Keratinocyte (primary cell): ENCODE measurements around the gene ICAM4. TPM values are rescaled to one million over a fixed set of nuclear protein-coding genes. Genes with fewer than 3 reads are reported as not detected.

Experiments
- DNase-seq: peaks from one replicate; pipeline ENCODE4 v3.0.0-alpha.2; 2011; ENCODE audit warnings: low read depth, missing footprints, low spot score
- FAIRE-seq: peaks from 2 replicates; lab custom pipeline; 2011; peaks lifted over from hg19 to GRCh38; lab: Jason Lieb, UNC
- H2AFZ ChIP-seq: 2 replicates; pipeline ENCODE4 v1.6.0; 2012; ENCODE audit warnings: low read length, control low read depth, inconsistent platforms; ENCODE audit not compliant: control insufficient read depth
- H3K27ac ChIP-seq: 2 replicates; pipeline ENCODE4 v1.5.1; 2011; ENCODE audit warnings: low read length; ENCODE audit not compliant: control insufficient read depth, insufficient read depth
- H3K27me3 ChIP-seq: 3 replicates; pipeline ENCODE4 v1.6.0; 2011; ENCODE audit warnings: low read length; ENCODE audit not compliant: control insufficient read depth, insufficient read depth; ENCODE audit errors: extremely low read depth
- H3K36me3 ChIP-seq, 2 experiments: 2 replicates in 1 of 2; 3 replicates in 1 of 2; pipeline ENCODE4 v1.5.1; 2011; ENCODE audit warnings: low read length in 2 of 2, mild to moderate bottlenecking in 1 of 2; ENCODE audit not compliant: control insufficient read depth in 2 of 2, insufficient read depth in 2 of 2; ENCODE audit errors: extremely low read depth in 1 of 2
- H3K4me1 ChIP-seq: 3 replicates; pipeline ENCODE4 v1.5.1; 2011; ENCODE audit warnings: low read length; ENCODE audit not compliant: control insufficient read depth, insufficient read depth; ENCODE audit errors: extremely low read depth
- H3K4me2 ChIP-seq: 3 replicates; pipeline ENCODE4 v1.6.0; 2011; ENCODE audit warnings: low read depth, low read length; ENCODE audit not compliant: control insufficient read depth, insufficient read depth; ENCODE audit errors: extremely low read depth
- H3K4me3 ChIP-seq, 3 experiments: fragments of 200-600 bp in 1 of 3; sonication (generic) in 1 of 3; 2 replicates in 2 of 3; 3 replicates in 1 of 3; pipeline ENCODE4 v1.5.1; 2011 to 2016; ENCODE audit warnings: low read length in 3 of 3, mild to moderate bottlenecking in 3 of 3, control low read depth in 2 of 3, inconsistent platforms in 1 of 3, low read depth in 1 of 3, mixed read lengths in 1 of 3, mixed run types in 1 of 3, moderate library complexity in 1 of 3; ENCODE audit not compliant: control insufficient read depth in 2 of 3, insufficient read depth in 2 of 3; ENCODE audit errors: extremely low read depth in 1 of 3
- H3K79me2 ChIP-seq: 2 replicates; pipeline ENCODE4 v1.6.0; 2012; ENCODE audit warnings: low read length; ENCODE audit not compliant: control insufficient read depth, insufficient read depth
- H3K9ac ChIP-seq: 3 replicates; pipeline ENCODE4 v1.6.0; 2011; ENCODE audit warnings: low read length; ENCODE audit not compliant: control insufficient read depth, insufficient read depth; ENCODE audit errors: extremely low read depth
- H3K9me1 ChIP-seq: 3 replicates; pipeline ENCODE4 v1.6.0; 2011; ENCODE audit warnings: low read length; ENCODE audit not compliant: control insufficient read depth, insufficient read depth; ENCODE audit errors: extremely low read depth
- H3K9me3 ChIP-seq: 2 replicates; pipeline ENCODE4 v1.5.1; 2012; ENCODE audit warnings: low read depth, low read length; ENCODE audit not compliant: control insufficient read depth
- H4K20me1 ChIP-seq: 3 replicates; pipeline ENCODE4 v1.6.0; 2011; ENCODE audit warnings: low read length; ENCODE audit not compliant: control insufficient read depth, insufficient read depth; ENCODE audit errors: extremely low read depth
- EZH2 ChIP-seq: IDR thresholded peaks from one replicate; pipeline ENCODE4 v1.6.1; 2012; ENCODE audit warnings: inconsistent platforms, mild to moderate bottlenecking, low read length, moderate library complexity
- dilution Hi-C: fragments of 300-500 bp; cut with MboI; formaldehyde crosslinking; loops from one replicate; pipeline ENCODE4 v1.7.0; 2020; ENCODE audit warnings: low sequenced_read_pairs; ENCODE audit not compliant: extremely low pct_ligation_motif_present
- polyA plus RNA-seq, 5 experiments: library from polyadenylated mRNA; depleted of rRNA in 3 of 5; stranded (reverse) in 3 of 5; stranded (forward) in 1 of 5; unstranded in 1 of 5; fragments of >200 nt; gene quantifications; 1 replicate in 1 of 5; 2 replicates in 3 of 5; 3 replicates in 1 of 5; pipeline versions ENCODE4 v1.2.1 to v1.2.3, GENCODE V29; 2011 to 2012; ENCODE audit warnings: missing spikeins in 2 of 5, low read depth in 1 of 5, low replicate concordance in 1 of 5
- TF ChIP-seq, protein P1 (sequence below), 3 experiments: IDR thresholded peaks in 1 of 3; conservative IDR thresholded peaks in 1 of 3; optimal IDR thresholded peaks in 1 of 3; 2 replicates in 2 of 3; 3 replicates in 1 of 3; pipeline versions ENCODE3 to v1.5.1; 2011; ENCODE audit warnings: low read length in 3 of 3, mild to moderate bottlenecking in 3 of 3, moderate library complexity in 2 of 3, control low read depth in 1 of 3, inconsistent platforms in 1 of 3; ENCODE audit not compliant: insufficient read depth in 2 of 3; ENCODE audit errors: extremely low read depth in 1 of 3

ICAM4 gene
- polyA plus RNA-seq, 1 donor (not counting 4 experiments of a cell fraction or from before 2014, with no cell fraction given) = 0.25 TPM

GRCh38 chr19:10246511-10246910, 40.2 kb upstream of the ICAM4 start:
- no peaks in the 10 kb centered on the region for H3K9me3 ChIP-seq
- DNase-seq (no peak), FAIRE-seq (no peak)
- H3K27me3 ChIP-seq = no peaks in the 10 kb centered on the region
- no peaks in the 10 kb centered on the region for H3K79me2 ChIP-seq
- no peak for TF ChIP-seq EZH2
- TF ChIP-seq, protein P1, sequence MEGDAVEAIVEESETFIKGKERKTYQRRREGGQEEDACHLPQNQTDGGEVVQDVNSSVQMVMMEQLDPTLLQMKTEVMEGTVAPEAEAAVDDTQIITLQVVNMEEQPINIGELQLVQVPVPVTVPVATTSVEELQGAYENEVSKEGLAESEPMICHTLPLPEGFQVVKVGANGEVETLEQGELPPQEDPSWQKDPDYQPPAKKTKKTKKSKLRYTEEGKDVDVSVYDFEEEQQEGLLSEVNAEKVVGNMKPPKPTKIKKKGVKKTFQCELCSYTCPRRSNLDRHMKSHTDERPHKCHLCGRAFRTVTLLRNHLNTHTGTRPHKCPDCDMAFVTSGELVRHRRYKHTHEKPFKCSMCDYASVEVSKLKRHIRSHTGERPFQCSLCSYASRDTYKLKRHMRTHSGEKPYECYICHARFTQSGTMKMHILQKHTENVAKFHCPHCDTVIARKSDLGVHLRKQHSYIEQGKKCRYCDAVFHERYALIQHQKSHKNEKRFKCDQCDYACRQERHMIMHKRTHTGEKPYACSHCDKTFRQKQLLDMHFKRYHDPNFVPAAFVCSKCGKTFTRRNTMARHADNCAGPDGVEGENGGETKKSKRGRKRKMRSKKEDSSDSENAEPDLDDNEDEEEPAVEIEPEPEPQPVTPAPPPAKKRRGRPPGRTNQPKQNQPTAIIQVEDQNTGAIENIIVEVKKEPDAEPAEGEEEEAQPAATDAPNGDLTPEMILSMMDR (optimal IDR thresholded peaks at IDR 0.05 in 1 of 3, IDR thresholded peaks at IDR 0.05 in 1 of 3, conservative IDR thresholded peaks at IDR 0.05 in 1 of 3; ENCODE audit: extremely low read depth in 1 of 3, insufficient read depth in 2 of 3, low read length in 3 of 3) = no peak
- H3K27ac ChIP-seq = no peak overlapping the region
- H3K9me1 ChIP-seq = no peaks in the 10 kb centered on the region
- H2AFZ ChIP-seq = no peak overlapping the region
- no peak overlapping the region for H3K4me3 ChIP-seq
- no peaks in the 10 kb centered on the region for H3K36me3 ChIP-seq
- no peak overlapping the region for H3K4me2 ChIP-seq
- no peak overlapping the region for H3K9ac ChIP-seq
- H3K4me1 ChIP-seq = peaks cover 7% of the 10 kb centered on the region
- H4K20me1 ChIP-seq = no peaks in the 10 kb centered on the region
- dilution Hi-C loops = no loop called here

- Histone ChIP-seq H3K4me2 (peak within 1 kb of the TSS; percentile 73), H3K4me1 (peaks cover 11% of the 10 kb centered on the region), H3K79me2 (peaks cover 16% of the 10 kb centered on the region), H3K36me3 (peaks cover 12 to 13% of the 10 kb centered on the region in 2 experiments), H3K27ac (peak within 1 kb of the TSS; percentile 88), H3K9me3 (no peaks in the 10 kb centered on the region), H3K9ac (peak within 1 kb of the TSS; percentile 91), H3K27me3 (no peaks in the 10 kb centered on the region), H3K4me3 (peak within 1 kb of the TSS; percentile 66 to 98 (median 74)), H4K20me1 (no peaks in the 10 kb centered on the region), H2AFZ (peak within 1 kb of the TSS; percentile 100), H3K9me1 (no peaks in the 10 kb centered on the region)
- TF ChIP-seq, protein P1 (optimal IDR thresholded peaks at IDR 0.05 in 1 of 3, IDR thresholded peaks at IDR 0.05 in 1 of 3, conservative IDR thresholded peaks at IDR 0.05 in 1 of 3; ENCODE audit: extremely low read depth in 1 of 3, insufficient read depth in 2 of 3, low read length in 3 of 3) = no peak
- TF ChIP-seq EZH2 = no peak
- dilution Hi-C loops = no loop called here
- DNase-seq (peak; percentile 93), FAIRE-seq (peak; percentile 86)
Measured at GRCh38 chr19:10251792-10252694, 34.7 kb upstream of the ICAM4 start, which contains the start of gene MRPL4. Gene MRPL4, plus strand, starts transcription at chr19:10252214. Its CDS starts 40 bp downstream, at chr19:10252254.
